PC-3 (cell line): Measurements from ENCODE around the gene LDLRAP1. TPM values are rescaled to one million over a fixed set of nuclear protein-coding genes. Genes with fewer than 3 reads are reported as not detected.

ENCODE experiments used
- ATAC-seq: fragments of 200-7000 bp; cut with Tn5 transposase; 2 replicates; pipeline ENCODE4 v1.9.1; 2020; ENCODE audit warnings: mild to moderate bottlenecking, moderate library complexity
- BruUV-seq: library from RNA; stranded (reverse); fragments of 400-500 nt; replicated peaks from 2 replicates; lab custom pipeline; 2021; lab: Mats Ljungman, UMichigan
- CTCF ChIA-PET: fragments of 300-600 bp; sonication (Branson Sonifier 250); formaldehyde crosslinking; loops from one replicate; lab custom pipeline; 2022; ENCODE audit warnings: antibody characterized with exemption; lab: Charles Lee
- POLR2A ChIA-PET: fragments of 300-600 bp; sonication (Branson Sonifier 250); formaldehyde crosslinking; loops from one replicate; lab custom pipeline; 2022; ENCODE audit warnings: antibody characterized with exemption; ENCODE audit not compliant: unreplicated experiment; lab: Charles Lee
- DNase-seq: peaks from one replicate; pipeline ENCODE4 v3.0.0-alpha.2; 2015
- H2AFZ ChIP-seq: fragments of 300-600 bp; sonication (generic); 2 replicates; pipeline ENCODE4 v1.6.0; 2016; ENCODE audit warnings: antibody characterized with exemption, low read length
- H3F3A ChIP-seq: fragments of 300-600 bp; sonication (generic); one replicate; pipeline ENCODE4 v1.6.0; 2017; ENCODE audit warnings: antibody characterized with exemption, low read length, control low read depth, mild to moderate bottlenecking; ENCODE audit not compliant: unreplicated experiment
- H3K27ac ChIP-seq: fragments of 300-600 bp; sonication (generic); 2 replicates; pipeline ENCODE4 v1.5.1; 2016; ENCODE audit warnings: mild to moderate bottlenecking, low read length
- H3K27me3 ChIP-seq: fragments of 300-600 bp; sonication (generic); 2 replicates; pipeline ENCODE4 v1.6.1; 2016; ENCODE audit warnings: low read length, mixed read lengths
- H3K36me3 ChIP-seq: fragments of 300-600 bp; sonication (generic); 2 replicates; pipeline ENCODE4 v1.6.1; 2016; ENCODE audit warnings: low read depth, mixed run types, low read length, mixed read lengths
- H3K4me1 ChIP-seq: fragments of 300-600 bp; sonication (generic); 2 replicates; pipeline ENCODE4 v1.5.1; 2016; ENCODE audit warnings: low read length; ENCODE audit not compliant: insufficient read depth
- H3K4me2 ChIP-seq: fragments of 300-600 bp; sonication (generic); 2 replicates; pipeline ENCODE4 v1.6.0; 2016; ENCODE audit warnings: low read length
- H3K4me3 ChIP-seq: fragments of 300-600 bp; sonication (generic); 2 replicates; pipeline ENCODE4 v1.5.1; 2016; ENCODE audit warnings: mild to moderate bottlenecking, low read length, mixed read lengths
- H3K79me2 ChIP-seq: fragments of 300-600 bp; sonication (generic); 2 replicates; pipeline ENCODE4 v1.6.1; 2017; ENCODE audit warnings: low read length, mixed read lengths
- H3K9ac ChIP-seq: fragments of 300-600 bp; sonication (generic); 2 replicates; pipeline ENCODE4 v1.6.0; 2016; ENCODE audit warnings: mild to moderate bottlenecking, low read length
- H3K9me2 ChIP-seq: fragments of 300-600 bp; sonication (generic); replicated peaks from 2 replicates; pipeline ENCODE4 v1.6.1; 2016; ENCODE audit warnings: mixed run types, low read length, mixed read lengths
- H3K9me3 ChIP-seq: fragments of 300-600 bp; sonication (generic); 2 replicates; pipeline ENCODE4 v1.6.1; 2016; ENCODE audit warnings: low read length, mixed read lengths
- H4K20me1 ChIP-seq: fragments of 300-600 bp; sonication (generic); 2 replicates; pipeline ENCODE4 v1.6.1; 2016; ENCODE audit warnings: low read length, mixed read lengths
- CTCF ChIP-seq: fragments of 300-600 bp; sonication (generic); conservative IDR thresholded peaks from 2 replicates; pipeline ENCODE4 v1.5.1; 2017; ENCODE audit warnings: antibody characterized with exemption, low read depth, mild to moderate bottlenecking, low read length
- EZH2 ChIP-seq: fragments of 300-600 bp; sonication (generic); IDR thresholded peaks from one replicate; pipeline ENCODE4 v1.6.1; 2017; ENCODE audit warnings: antibody characterized with exemption, mild to moderate bottlenecking, low read length; ENCODE audit not compliant: unreplicated experiment
- EZH2phosphoT487 ChIP-seq: fragments of 300-600 bp; sonication (generic); IDR thresholded peaks from 2 replicates; pipeline ENCODE4 v1.6.1; 2018; ENCODE audit warnings: mild to moderate bottlenecking, antibody characterized with exemption, low read length, borderline replicate concordance
- intact Hi-C: fragments of 100-400 bp; cut with micrococcal nuclease; formaldehyde crosslinking; loops from 2 replicates; pipeline ENCODE4 v1.9.0; 2023
- total RNA-seq: library from RNA; depleted of rRNA; stranded (reverse); fragments of >200 nt; gene quantifications from 2 replicates; pipeline ENCODE4 v1.2.3, GENCODE V29; 2014

LDLRAP1 gene
- total RNA-seq, 1 experiment from 2014 or later, result 26.5 TPM

GRCh38 chr1:25550683-25551310, 7.4 kb downstream of the LDLRAP1 start:
- BruUV-seq, result no TSS peak
- no peak overlapping the region for H3K9ac ChIP-seq
- no peaks in the 10 kb centered on the region for H3K9me2 ChIP-seq
- CTCF ChIA-PET, result interaction anchor here (0.6 kb wide), 1 partner anchor 25 kb away, joined by 9 read pairs; no protein-coding TSS in a partner anchor
- H3K4me3 ChIP-seq, result no peak overlapping the region
- H3K4me2 ChIP-seq, result no peak overlapping the region
- no peaks in the 10 kb centered on the region for H3K36me3 ChIP-seq
- TF ChIP-seq CTCF, result no peak
- TF ChIP-seq EZH2, result no peak
- H3K9me3 ChIP-seq, result no peaks in the 10 kb centered on the region
- DNase-seq (no peak), ATAC-seq (no peak)
- H4K20me1 ChIP-seq, result no peaks in the 10 kb centered on the region
- POLR2A ChIA-PET, result no interaction called here
- H3F3A ChIP-seq, result no peaks in the 10 kb centered on the region
- H3K27me3 ChIP-seq, result no peaks in the 10 kb centered on the region
- intact Hi-C loops, result no loop called here
- no peak overlapping the region for H2AFZ ChIP-seq
- H3K4me1 ChIP-seq, result peaks cover 18% of the 10 kb centered on the region
- peaks cover 37% of the 10 kb centered on the region for H3K79me2 ChIP-seq
- no peak overlapping the region for H3K27ac ChIP-seq

DNA sequence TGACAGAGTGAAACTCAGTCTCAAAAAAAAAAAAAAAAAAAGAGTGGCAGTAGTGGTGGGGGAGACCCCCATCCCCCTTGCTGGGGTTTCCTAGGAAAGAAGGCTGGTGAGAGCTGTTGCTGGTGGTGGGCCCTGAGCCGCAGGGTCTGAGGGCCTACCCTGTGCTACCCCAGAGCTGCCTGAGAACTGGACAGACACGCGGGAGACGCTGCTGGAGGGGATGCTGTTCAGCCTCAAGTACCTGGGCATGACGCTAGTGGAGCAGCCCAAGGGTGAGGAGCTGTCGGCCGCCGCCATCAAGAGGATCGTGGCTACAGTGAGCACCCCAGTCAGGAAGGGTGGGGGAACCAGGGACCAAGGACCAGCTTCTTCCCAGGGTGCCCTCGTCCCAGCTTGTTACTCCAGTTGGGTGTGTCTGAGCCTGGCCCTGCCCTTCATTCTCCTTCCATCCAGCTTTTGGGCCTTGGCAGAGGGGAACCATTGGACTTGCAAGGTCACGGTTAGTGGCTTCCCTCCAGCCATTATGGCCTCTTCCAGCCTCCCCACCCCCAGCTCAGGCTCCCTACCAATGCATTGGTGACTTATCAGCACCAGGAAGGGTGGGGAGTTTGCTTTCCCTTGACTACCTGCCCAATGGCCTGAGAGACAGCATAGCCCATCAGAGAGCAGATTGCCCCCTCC, 10.5 kb downstream of the LDLRAP1 start:
- Histone ChIP-seq H3K9me3 (no peaks in the 10 kb centered on the region), H3K27ac (no peak overlapping the region), H3K27me3 (no peaks in the 10 kb centered on the region), H3K79me2 (peaks cover 24% of the 10 kb centered on the region), H3K36me3 (no peaks in the 10 kb centered on the region), H3K9me2 (no peaks in the 10 kb centered on the region), H4K20me1 (no peaks in the 10 kb centered on the region), H3F3A (no peaks in the 10 kb centered on the region), H2AFZ (no peak overlapping the region), H3K9ac (no peak overlapping the region), H3K4me3 (no peak overlapping the region), H3K4me2 (no peak overlapping the region), H3K4me1 (peaks cover 26% of the 10 kb centered on the region)
- no peak for DNase-seq
- ChIA-PET CTCF (no interaction called here), POLR2A (no interaction called here)
- no peak for TF ChIP-seq EZH2
- no peak for TF ChIP-seq CTCF
- no peak for TF ChIP-seq EZH2phosphoT487
- ATAC-seq, result no peak
- no TSS peak for BruUV-seq
- intact Hi-C loops, result no loop called here

- CTCF ChIA-PET, result no interaction called here
- BruUV-seq, result no TSS peak
- POLR2A ChIA-PET, result no interaction called here
These were observed 11.0 kb downstream of the LDLRAP1 start for GRCh38 chr1:25554430-25554780.

More at GRCh38 chr1:25554430-25554780, 11.0 kb downstream of the LDLRAP1 start:
- no peak overlapping the region for H3K27ac ChIP-seq
- H3K9me2 ChIP-seq, result no peaks in the 10 kb centered on the region
- H3K9me3 ChIP-seq, result no peaks in the 10 kb centered on the region
- no peaks in the 10 kb centered on the region for H3K27me3 ChIP-seq
- H3K4me3 ChIP-seq, result no peak overlapping the region
- no peaks in the 10 kb centered on the region for H4K20me1 ChIP-seq
- H2AFZ ChIP-seq, result no peak overlapping the region
- no peak for DNase-seq
- ATAC-seq, result no peak
- no peak overlapping the region for H3K4me2 ChIP-seq
- H3K9ac ChIP-seq, result no peak overlapping the region
- intact Hi-C loops, result no loop called here
- H3F3A ChIP-seq, result no peaks in the 10 kb centered on the region
- peaks cover 21% of the 10 kb centered on the region for H3K79me2 ChIP-seq
- H3K36me3 ChIP-seq, result no peaks in the 10 kb centered on the region
- TF ChIP-seq CTCF, result no peak
- TF ChIP-seq EZH2phosphoT487, result no peak
- no peak for TF ChIP-seq EZH2
- peaks cover 21% of the 10 kb centered on the region for H3K4me1 ChIP-seq
